Upper lobe of left lung (tissue), 4 donors: Measurements from ENCODE around the gene INIP.

Experiments used
- POLR2A ChIP-seq, 4 donors: fragments of 450-650 bp; IDR thresholded peaks; one replicate each; pipeline ENCODE4 v1.5.1; 2016 to 2017; ENCODE audit warnings: antibody characterized with exemption in 4 of 4, mild to moderate bottlenecking in 2 of 4
- POLR2AphosphoS5 ChIP-seq, 2 donors: sonication (generic); formaldehyde crosslinking; IDR thresholded peaks; one replicate each; pipeline ENCODE4 v1.5.1; 2017; ENCODE audit warnings: antibody characterized with exemption in 2 of 2
- TF ChIP-seq, protein P1 (sequence below), 6 experiments: fragments of 450-650 bp in 4 of 6; fragments of 200-600 bp in 2 of 6; sonication (generic) in 2 of 6; IDR thresholded peaks; one replicate each; pipeline ENCODE4 v1.5.1; 2016 to 2019; ENCODE audit warnings: antibody characterized with exemption in 6 of 6

- TF ChIP-seq, protein P1, sequence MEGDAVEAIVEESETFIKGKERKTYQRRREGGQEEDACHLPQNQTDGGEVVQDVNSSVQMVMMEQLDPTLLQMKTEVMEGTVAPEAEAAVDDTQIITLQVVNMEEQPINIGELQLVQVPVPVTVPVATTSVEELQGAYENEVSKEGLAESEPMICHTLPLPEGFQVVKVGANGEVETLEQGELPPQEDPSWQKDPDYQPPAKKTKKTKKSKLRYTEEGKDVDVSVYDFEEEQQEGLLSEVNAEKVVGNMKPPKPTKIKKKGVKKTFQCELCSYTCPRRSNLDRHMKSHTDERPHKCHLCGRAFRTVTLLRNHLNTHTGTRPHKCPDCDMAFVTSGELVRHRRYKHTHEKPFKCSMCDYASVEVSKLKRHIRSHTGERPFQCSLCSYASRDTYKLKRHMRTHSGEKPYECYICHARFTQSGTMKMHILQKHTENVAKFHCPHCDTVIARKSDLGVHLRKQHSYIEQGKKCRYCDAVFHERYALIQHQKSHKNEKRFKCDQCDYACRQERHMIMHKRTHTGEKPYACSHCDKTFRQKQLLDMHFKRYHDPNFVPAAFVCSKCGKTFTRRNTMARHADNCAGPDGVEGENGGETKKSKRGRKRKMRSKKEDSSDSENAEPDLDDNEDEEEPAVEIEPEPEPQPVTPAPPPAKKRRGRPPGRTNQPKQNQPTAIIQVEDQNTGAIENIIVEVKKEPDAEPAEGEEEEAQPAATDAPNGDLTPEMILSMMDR (IDR thresholded peaks at IDR 0.05): no peak
- TF ChIP-seq POLR2A (IDR thresholded peaks at IDR 0.05) (no peak), POLR2AphosphoS5 (IDR thresholded peaks at IDR 0.05) (no peak)
Measured at GRCh38 chr9:112764344-112764743, 46.4 kb upstream of the INIP start.
